Measurements from ENCODE around the gene ZNF195. TPM values are rescaled to one million over a fixed set of nuclear protein-coding genes. Genes with fewer than 3 reads are reported as not detected.

ZNF195 gene
- total and polyA plus RNA-seq, 2 experiments from 2014 or later = 101 to 116 TPM

DNA sequence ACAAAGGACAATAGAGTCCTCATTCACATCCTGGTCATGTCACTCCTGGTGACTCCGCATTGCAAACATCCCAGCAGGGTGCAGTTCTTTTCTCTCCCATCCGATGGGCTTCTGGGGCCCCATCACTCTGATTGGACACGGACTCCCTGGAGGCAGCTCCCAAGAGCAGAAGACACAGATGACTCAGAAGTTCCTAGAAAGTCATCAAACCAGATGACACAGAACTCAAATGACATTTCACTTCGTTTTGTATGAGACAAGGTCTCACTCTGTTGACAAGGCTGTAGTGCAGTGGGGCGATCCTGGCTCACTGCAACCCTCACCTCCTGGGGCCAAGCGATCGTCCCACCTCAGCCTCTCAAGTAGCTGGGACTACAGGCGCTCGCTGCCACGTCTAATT lies 33.2 kb downstream of the ZNF195 start:
- H4K20me1 ChIP-seq (replicated peaks; ENCODE audit: insufficient read depth) = no peaks in the 10 kb centered on the region
- H3K4me1 ChIP-seq (ENCODE audit: insufficient read depth) = no peaks in the 10 kb centered on the region
- Mint-ChIP-seq H3K36me3 (ENCODE audit: low read depth) (peaks cover 14% of the 10 kb centered on the region), H3K27ac (no peak overlapping the region), H3K9me3 (peaks cover 8% of the 10 kb centered on the region; the same call in 2 of the 3 replicates), H3K4me3 (no peak overlapping the region; the same call in 2 of the 3 replicates), H3K27me3 (ENCODE audit: insufficient read depth, low read depth, poor library complexity) (no peaks in the 10 kb centered on the region), H3K4me1 (peaks cover 20% of the 10 kb centered on the region)
- no peaks in the 10 kb centered on the region; the same call in 1 of the 2 replicates for H3K9me2 ChIP-seq (ENCODE audit: insufficient read depth)
- H3K79me2 ChIP-seq (replicated peaks; ENCODE audit: insufficient read depth) = no peaks in the 10 kb centered on the region
- DNase-seq (ENCODE audit: low spot score) = no peak
- H2AFZ ChIP-seq = no peak overlapping the region
- no peak overlapping the region for H3K4me2 ChIP-seq
- no peaks in the 10 kb centered on the region; the same call in 1 of the 2 replicates for H3K36me3 ChIP-seq (ENCODE audit: insufficient read depth)
- no peaks in the 10 kb centered on the region for H3K27me3 ChIP-seq (ENCODE audit: insufficient read depth)
- no peak for TF ChIP-seq EZH2 (IDR thresholded peaks at IDR 0.05; ENCODE audit: low read depth, unreplicated experiment)
- TF ChIP-seq REST (IDR thresholded peaks at IDR 0.05; ENCODE audit: unreplicated experiment) = no peak
- TF ChIP-seq JUNB (IDR thresholded peaks at IDR 0.05; ENCODE audit: unreplicated experiment) = no peak
- TF ChIP-seq CREB1 (CRISPR knock-in tag; IDR thresholded peaks at IDR 0.05; ENCODE audit: low read depth) = no peak
- TF ChIP-seq ZNF114 (CRISPR knock-in tag; IDR thresholded peaks at IDR 0.05) = no peak
- TF ChIP-seq CTCF (conservative IDR thresholded peaks at IDR 0.05; ENCODE audit: low read depth in 2 of 2) = no peak
- TF ChIP-seq, protein P1, sequence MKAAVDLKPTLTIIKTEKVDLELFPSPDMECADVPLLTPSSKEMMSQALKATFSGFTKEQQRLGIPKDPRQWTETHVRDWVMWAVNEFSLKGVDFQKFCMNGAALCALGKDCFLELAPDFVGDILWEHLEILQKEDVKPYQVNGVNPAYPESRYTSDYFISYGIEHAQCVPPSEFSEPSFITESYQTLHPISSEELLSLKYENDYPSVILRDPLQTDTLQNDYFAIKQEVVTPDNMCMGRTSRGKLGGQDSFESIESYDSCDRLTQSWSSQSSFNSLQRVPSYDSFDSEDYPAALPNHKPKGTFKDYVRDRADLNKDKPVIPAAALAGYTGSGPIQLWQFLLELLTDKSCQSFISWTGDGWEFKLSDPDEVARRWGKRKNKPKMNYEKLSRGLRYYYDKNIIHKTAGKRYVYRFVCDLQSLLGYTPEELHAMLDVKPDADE (IDR thresholded peaks at IDR 0.05) = no peak
- TF ChIP-seq EZH2phosphoT487 (IDR thresholded peaks at IDR 0.05; ENCODE audit: unreplicated experiment) = no peak
- TF ChIP-seq POLR2AphosphoS5 (IDR thresholded peaks at IDR 0.05; ENCODE audit: low read depth) = no peak
- TF ChIP-seq NANOG (IDR thresholded peaks at IDR 0.05; ENCODE audit: borderline replicate concordance) = no peak
- no peak for TF ChIP-seq ZNF331 (CRISPR knock-in tag; IDR thresholded peaks at IDR 0.05; ENCODE audit: low read depth)
- no peak for TF ChIP-seq STAT1 (IDR thresholded peaks at IDR 0.05; ENCODE audit: unreplicated experiment)
- no peak for TF ChIP-seq ZNF462 (CRISPR knock-in tag; IDR thresholded peaks at IDR 0.05)
- H3K4me3 ChIP-seq = no peak overlapping the region
- no peak overlapping the region for H3K27ac ChIP-seq (ENCODE audit: low read depth)
- no peak for ATAC-seq
- H3F3A ChIP-seq (replicated peaks; ENCODE audit: low read depth) = no peaks in the 10 kb centered on the region
